GM11168 (cell line): Measurements from ENCODE around the gene GALNT14.
"Not testable (repeated sequence)": the region's sequence is repeated elsewhere in the genome, so short reads cannot be mapped to it uniquely, and the experiment has no call there.

Source experiments
- in situ Hi-C: fragments of 300-500 bp; cut with MboI; formaldehyde crosslinking; loops from one replicate; pipeline ENCODE4 v1.12.0; 2022; ENCODE audit warnings: low sequenced_read_pairs; ENCODE audit not compliant: unreplicated experiment

GALNT14 gene

GRCh38 chr2:30920511-30920910 lies 217.7 kb downstream of the GALNT14 start:
- in situ Hi-C loops = no loop called here

- in situ Hi-C loops = no loop called here
Observed at GRCh38 chr2:30915486-30915885, 222.8 kb downstream of the GALNT14 start.

GRCh38 chr2:30914456-30914855 lies 223.8 kb downstream of the GALNT14 start:
- in situ Hi-C loops = no loop called here

GRCh38 chr2:30912056-30912455 lies 226.2 kb downstream of the GALNT14 start:
- in situ Hi-C loops = no loop called here

GRCh38 chr2:30911327-30911726 lies 226.9 kb downstream of the GALNT14 start:
- in situ Hi-C loops = no loop called here

GRCh38 chr2:30910686-30911085 lies 227.6 kb downstream of the GALNT14 start:
- in situ Hi-C loops = no loop called here

- in situ Hi-C loops = not testable (repeated sequence)
Observed at GRCh38 chr2:30904437-30904836, 233.8 kb downstream of the GALNT14 start.

- in situ Hi-C loops = no loop called here
Observed at GRCh38 chr2:30903326-30903725, 234.9 kb downstream of the GALNT14 start.

GRCh38 chr2:30900381-30900780 lies 237.9 kb downstream of the GALNT14 start:
- in situ Hi-C loops = no loop called here

GRCh38 chr2:30899516-30900054 lies 238.7 kb downstream of the GALNT14 start:
- in situ Hi-C loops = no loop called here

GRCh38 chr2:30897539-30897938 lies 240.7 kb downstream of the GALNT14 start:
- in situ Hi-C loops = no loop called here

GRCh38 chr2:30894498-30895119 lies 243.6 kb downstream of the GALNT14 start:
- in situ Hi-C loops = no loop called here

- in situ Hi-C loops = no loop called here
Observed at GRCh38 chr2:30888852-30889409, 249.3 kb downstream of the GALNT14 start.

- in situ Hi-C loops = no loop called here
Observed at GRCh38 chr2:30886080-30886479, 252.2 kb downstream of the GALNT14 start.

GRCh38 chr2:30883822-30884221 lies 254.4 kb downstream of the GALNT14 start:
- in situ Hi-C loops = no loop called here

- in situ Hi-C loops = no loop called here
Observed at GRCh38 chr2:30883184-30883583, 255.1 kb downstream of the GALNT14 start.

GRCh38 chr2:30880516-30880915 lies 257.7 kb downstream of the GALNT14 start:
- in situ Hi-C loops = no loop called here

- in situ Hi-C loops = no loop called here
Observed at GRCh38 chr2:30877833-30878232, 260.4 kb downstream of the GALNT14 start.

- in situ Hi-C loops = loop anchor here (25.0 kb wide), 2 partner anchors 465 to 710 kb away; no protein-coding TSS in a partner anchor
Observed at GRCh38 chr2:30872797-30873196, 265.4 kb downstream of the GALNT14 start.

GRCh38 chr2:30871980-30872789 lies 266.1 kb downstream of the GALNT14 start:
- in situ Hi-C loops = loop anchor here (25.0 kb wide), 2 partner anchors 465 to 710 kb away; no protein-coding TSS in a partner anchor

- in situ Hi-C loops = loop anchor here (25.0 kb wide), 2 partner anchors 466 to 709 kb away; no protein-coding TSS in a partner anchor
Observed at GRCh38 chr2:30871440-30871839, 266.8 kb downstream of the GALNT14 start.
